Measurements from ENCODE around the gene UTP25.

GRCh38 chr1:209881619-209882018, 53.8 kb downstream of the UTP25 start:
- TF ChIP-seq CTCF (IDR thresholded peaks at IDR 0.05; ENCODE audit: low read depth, low read length) = no peak
- no peak for TF ChIP-seq EZH2phosphoT487 (IDR thresholded peaks at IDR 0.05; ENCODE audit: low read depth)
